ENCODE measurements around the gene ULBP3. TPM values are rescaled to one million over a fixed set of nuclear protein-coding genes. Genes with fewer than 3 reads are reported as not detected.

Gene ULBP3
- polyA plus RNA-seq, 1 of the 3 experiments (the other 2 are of a cell fraction) = 4.6 TPM

DNA sequence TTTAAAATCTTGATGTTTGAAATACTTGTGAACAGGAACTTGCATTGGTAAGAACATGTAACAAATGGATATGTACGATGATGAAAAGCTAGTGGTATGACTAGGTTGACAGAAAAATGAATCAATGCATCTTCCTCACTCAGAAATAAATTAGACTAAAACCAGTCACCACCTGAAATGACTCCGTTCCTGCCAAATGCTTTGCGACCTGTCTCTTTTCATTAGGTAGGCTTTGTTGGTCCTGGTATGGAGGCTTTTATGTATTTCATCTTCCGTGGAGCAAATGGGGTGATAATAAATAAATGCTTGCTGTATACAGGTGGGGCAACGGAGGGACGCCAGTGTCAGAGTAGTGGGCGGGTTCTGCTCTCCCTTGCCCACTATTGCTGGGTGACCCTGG lies 17.1 kb upstream of the ULBP3 start:
- H3K27me3 ChIP-seq (ENCODE audit: insufficient read depth) = peaks cover 26% of the 10 kb centered on the region
- no peak for DNase-seq
- H3K9me2 ChIP-seq = no peaks in the 10 kb centered on the region
- H3K79me2 ChIP-seq (ENCODE audit: insufficient read depth) = no peaks in the 10 kb centered on the region
- H3K4me3 ChIP-seq (ENCODE audit: low read depth in 2 of 2, low read length in 1 of 2) = no peak overlapping the region
- no peak overlapping the region for H3K27ac ChIP-seq (ENCODE audit: low read depth in 2 of 2, low read length in 1 of 2)
- TF ChIP-seq, protein P1, sequence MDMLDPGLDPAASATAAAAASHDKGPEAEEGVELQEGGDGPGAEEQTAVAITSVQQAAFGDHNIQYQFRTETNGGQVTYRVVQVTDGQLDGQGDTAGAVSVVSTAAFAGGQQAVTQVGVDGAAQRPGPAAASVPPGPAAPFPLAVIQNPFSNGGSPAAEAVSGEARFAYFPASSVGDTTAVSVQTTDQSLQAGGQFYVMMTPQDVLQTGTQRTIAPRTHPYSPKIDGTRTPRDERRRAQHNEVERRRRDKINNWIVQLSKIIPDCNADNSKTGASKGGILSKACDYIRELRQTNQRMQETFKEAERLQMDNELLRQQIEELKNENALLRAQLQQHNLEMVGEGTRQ (IDR thresholded peaks at IDR 0.05; ENCODE audit: borderline replicate concordance, low read depth, low read length) = no peak
- TF ChIP-seq RFX5 (IDR thresholded peaks at IDR 0.05; ENCODE audit: low read length) (no peak), YY1 (IDR thresholded peaks at IDR 0.05; ENCODE audit: low read depth) (no peak), ELF1 (IDR thresholded peaks at IDR 0.05) (no peak), GATA2 (CRISPR knock-in tag; IDR thresholded peaks at IDR 0.05) (no peak), TAF1 (IDR thresholded peaks at IDR 0.05; ENCODE audit: borderline replicate concordance, low read depth, low read length) (no peak), NFIC (IDR thresholded peaks at IDR 0.05; ENCODE audit: borderline replicate concordance) (no peak), RAD21 (IDR thresholded peaks at IDR 0.05; ENCODE audit: low read length) (no peak), TCF12 (IDR thresholded peaks at IDR 0.05) (no peak)
- TF ChIP-seq, protein P2, sequence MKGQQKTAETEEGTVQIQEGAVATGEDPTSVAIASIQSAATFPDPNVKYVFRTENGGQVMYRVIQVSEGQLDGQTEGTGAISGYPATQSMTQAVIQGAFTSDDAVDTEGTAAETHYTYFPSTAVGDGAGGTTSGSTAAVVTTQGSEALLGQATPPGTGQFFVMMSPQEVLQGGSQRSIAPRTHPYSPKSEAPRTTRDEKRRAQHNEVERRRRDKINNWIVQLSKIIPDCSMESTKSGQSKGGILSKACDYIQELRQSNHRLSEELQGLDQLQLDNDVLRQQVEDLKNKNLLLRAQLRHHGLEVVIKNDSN (IDR thresholded peaks at IDR 0.05; ENCODE audit: borderline replicate concordance, low read depth) = no peak
- TF ChIP-seq, protein P3, sequence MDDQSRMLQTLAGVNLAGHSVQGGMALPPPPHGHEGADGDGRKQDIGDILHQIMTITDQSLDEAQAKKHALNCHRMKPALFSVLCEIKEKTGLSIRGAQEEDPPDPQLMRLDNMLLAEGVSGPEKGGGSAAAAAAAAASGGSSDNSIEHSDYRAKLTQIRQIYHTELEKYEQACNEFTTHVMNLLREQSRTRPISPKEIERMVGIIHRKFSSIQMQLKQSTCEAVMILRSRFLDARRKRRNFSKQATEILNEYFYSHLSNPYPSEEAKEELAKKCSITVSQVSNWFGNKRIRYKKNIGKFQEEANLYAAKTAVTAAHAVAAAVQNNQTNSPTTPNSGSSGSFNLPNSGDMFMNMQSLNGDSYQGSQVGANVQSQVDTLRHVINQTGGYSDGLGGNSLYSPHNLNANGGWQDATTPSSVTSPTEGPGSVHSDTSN (IDR thresholded peaks at IDR 0.05) = no peak
- TF ChIP-seq, protein P4, sequence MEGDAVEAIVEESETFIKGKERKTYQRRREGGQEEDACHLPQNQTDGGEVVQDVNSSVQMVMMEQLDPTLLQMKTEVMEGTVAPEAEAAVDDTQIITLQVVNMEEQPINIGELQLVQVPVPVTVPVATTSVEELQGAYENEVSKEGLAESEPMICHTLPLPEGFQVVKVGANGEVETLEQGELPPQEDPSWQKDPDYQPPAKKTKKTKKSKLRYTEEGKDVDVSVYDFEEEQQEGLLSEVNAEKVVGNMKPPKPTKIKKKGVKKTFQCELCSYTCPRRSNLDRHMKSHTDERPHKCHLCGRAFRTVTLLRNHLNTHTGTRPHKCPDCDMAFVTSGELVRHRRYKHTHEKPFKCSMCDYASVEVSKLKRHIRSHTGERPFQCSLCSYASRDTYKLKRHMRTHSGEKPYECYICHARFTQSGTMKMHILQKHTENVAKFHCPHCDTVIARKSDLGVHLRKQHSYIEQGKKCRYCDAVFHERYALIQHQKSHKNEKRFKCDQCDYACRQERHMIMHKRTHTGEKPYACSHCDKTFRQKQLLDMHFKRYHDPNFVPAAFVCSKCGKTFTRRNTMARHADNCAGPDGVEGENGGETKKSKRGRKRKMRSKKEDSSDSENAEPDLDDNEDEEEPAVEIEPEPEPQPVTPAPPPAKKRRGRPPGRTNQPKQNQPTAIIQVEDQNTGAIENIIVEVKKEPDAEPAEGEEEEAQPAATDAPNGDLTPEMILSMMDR (IDR thresholded peaks at IDR 0.05) = no peak
- TF ChIP-seq, protein P5, sequence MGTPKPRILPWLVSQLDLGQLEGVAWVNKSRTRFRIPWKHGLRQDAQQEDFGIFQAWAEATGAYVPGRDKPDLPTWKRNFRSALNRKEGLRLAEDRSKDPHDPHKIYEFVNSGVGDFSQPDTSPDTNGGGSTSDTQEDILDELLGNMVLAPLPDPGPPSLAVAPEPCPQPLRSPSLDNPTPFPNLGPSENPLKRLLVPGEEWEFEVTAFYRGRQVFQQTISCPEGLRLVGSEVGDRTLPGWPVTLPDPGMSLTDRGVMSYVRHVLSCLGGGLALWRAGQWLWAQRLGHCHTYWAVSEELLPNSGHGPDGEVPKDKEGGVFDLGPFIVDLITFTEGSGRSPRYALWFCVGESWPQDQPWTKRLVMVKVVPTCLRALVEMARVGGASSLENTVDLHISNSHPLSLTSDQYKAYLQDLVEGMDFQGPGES (IDR thresholded peaks at IDR 0.05; ENCODE audit: low read depth, low read length) = no peak
- no peaks in the 10 kb centered on the region for H3K4me1 ChIP-seq (ENCODE audit: control insufficient read depth in 1 of 2, insufficient read depth in 2 of 2, low read depth in 1 of 2, low read length in 1 of 2)
- H2AFZ ChIP-seq (ENCODE audit: low read depth) = no peak overlapping the region
- H3K9me3 ChIP-seq = no peaks in the 10 kb centered on the region
- POLR2A ChIA-PET = no interaction called here
- H3F3A ChIP-seq (replicated peaks; ENCODE audit: insufficient read depth) = no peaks in the 10 kb centered on the region
- 13% methylated on average over 7 of the region's 7 CpGs for WGBS (ENCODE audit: low lambda C conversion rate)
- H4K20me1 ChIP-seq (ENCODE audit: insufficient read depth) = no peaks in the 10 kb centered on the region
- CTCF ChIA-PET = interaction anchor here (1.2 to 1.7 kb wide), 3 partner anchors 9 to 309 kb away, joined by 3 to 4 read pairs (median 3); no protein-coding TSS in a partner anchor
- H3K4me2 ChIP-seq = no peak overlapping the region
- H3K36me3 ChIP-seq (replicated peaks in 1 of 2; ENCODE audit: control insufficient read depth in 1 of 2, insufficient read depth in 2 of 2, low read length in 1 of 2) = no peaks in the 10 kb centered on the region
- no peak overlapping the region for H3K9ac ChIP-seq
